Suprapubic skin (tissue), 4 donors: ENCODE measurements around the gene EOGT. TPM values are rescaled to one million over a fixed set of nuclear protein-coding genes. Genes with fewer than 3 reads are reported as not detected.

Source experiments
- DNase-seq, 2 donors: peaks; one replicate each; pipeline ENCODE4 v3.0.0-alpha.2; 2019; ENCODE audit warnings: low spot score in 2 of 2
- H3K27ac ChIP-seq: fragments of 200-600 bp; sonication (generic); one replicate; pipeline ENCODE4 v1.5.1; 2019
- H3K27me3 ChIP-seq: fragments of 200-600 bp; sonication (generic); one replicate; pipeline ENCODE4 v1.5.1; 2019
- H3K36me3 ChIP-seq: fragments of 200-600 bp; sonication (generic); one replicate; pipeline ENCODE4 v1.5.1; 2019
- H3K4me1 ChIP-seq: fragments of 200-600 bp; sonication (generic); one replicate; pipeline ENCODE4 v1.5.1; 2019
- H3K4me3 ChIP-seq: fragments of 200-600 bp; sonication (generic); one replicate; pipeline ENCODE4 v1.5.1; 2019; ENCODE audit warnings: mild to moderate bottlenecking
- H3K9me3 ChIP-seq: fragments of 200-600 bp; sonication (generic); one replicate; pipeline ENCODE4 v1.5.1; 2019
- CTCF ChIP-seq, 2 donors: fragments of 200-600 bp in 1 of 2; fragments of 450-650 bp in 1 of 2; sonication (generic) in 1 of 2; IDR thresholded peaks; one replicate each; pipeline ENCODE4 v1.5.1; 2016 to 2019; ENCODE audit warnings: antibody characterized with exemption in 2 of 2, mild to moderate bottlenecking in 1 of 2, moderate library complexity in 1 of 2
- EP300 ChIP-seq: sonication (generic); formaldehyde crosslinking; IDR thresholded peaks from one replicate; pipeline ENCODE4 v1.6.1; 2017; ENCODE audit warnings: antibody characterized with exemption
- POLR2A ChIP-seq, 2 donors: fragments of 450-650 bp; IDR thresholded peaks; one replicate each; pipeline ENCODE4 v1.6.1; 2017; ENCODE audit warnings: antibody characterized with exemption in 2 of 2, mild to moderate bottlenecking in 2 of 2, moderate library complexity in 2 of 2
- POLR2AphosphoS5 ChIP-seq, 3 donors: sonication (generic); formaldehyde crosslinking; IDR thresholded peaks; one replicate each; pipeline ENCODE4 v1.6.1; 2017; ENCODE audit warnings: antibody characterized with exemption in 3 of 3
- WGBS: methylation state at CpG from one replicate; pipeline ENCODE4 v1.1.5; 2018; 5-methylcytosine and 5-hydroxymethylcytosine counted together
- total RNA-seq, 4 donors: library from RNA; depleted of rRNA; stranded (reverse); fragments of >200 nt; gene quantifications; one replicate each; pipeline ENCODE4 v1.1.0, GENCODE V29; 2016

EOGT gene
- total RNA-seq, 4 donors from 2014 or later, result 15.3 to 27.8 (median 20.9) TPM

- DNase-seq, result no peak
- 68% methylated on average over 3 of the region's 3 CpGs for WGBS
Measured at GRCh38 chr3:68958932-68959331, 54.6 kb downstream of the EOGT start.

GRCh38 chr3:68957895-68958294, 55.6 kb downstream of the EOGT start:
- H3K4me1 ChIP-seq, result no peaks in the 10 kb centered on the region
- H3K27me3 ChIP-seq, result peaks cover 6% of the 10 kb centered on the region
- H3K27ac ChIP-seq, result no peak overlapping the region
- TF ChIP-seq POLR2A (IDR thresholded peaks at IDR 0.05), result no peak
- no peak for TF ChIP-seq CTCF (IDR thresholded peaks at IDR 0.05)
- no peak for TF ChIP-seq POLR2AphosphoS5 (IDR thresholded peaks at IDR 0.05)
- TF ChIP-seq EP300, result no peak
- no peaks in the 10 kb centered on the region for H3K9me3 ChIP-seq
- 82% methylated on average over 3 of the region's 3 CpGs for WGBS
- no peak for DNase-seq
- no peaks in the 10 kb centered on the region for H3K36me3 ChIP-seq
- no peak overlapping the region for H3K4me3 ChIP-seq

More at GRCh38 chr3:68958932-68959331, 54.6 kb downstream of the EOGT start:
- Histone ChIP-seq H3K4me1 (no peaks in the 10 kb centered on the region), H3K9me3 (no peaks in the 10 kb centered on the region), H3K27ac (no peak overlapping the region), H3K27me3 (peaks cover 6% of the 10 kb centered on the region), H3K4me3 (no peak overlapping the region), H3K36me3 (no peaks in the 10 kb centered on the region)
- TF ChIP-seq POLR2AphosphoS5 (IDR thresholded peaks at IDR 0.05) (no peak), CTCF (IDR thresholded peaks at IDR 0.05) (no peak), POLR2A (IDR thresholded peaks at IDR 0.05) (no peak), EP300 (no peak)

GRCh38 chr3:68953816-68954444, 59.6 kb downstream of the EOGT start:
- H3K27ac ChIP-seq, result no peak overlapping the region
- no peaks in the 10 kb centered on the region for H3K9me3 ChIP-seq
- no peak for DNase-seq
- H3K36me3 ChIP-seq, result no peaks in the 10 kb centered on the region
- peaks cover 6% of the 10 kb centered on the region for H3K27me3 ChIP-seq
- H3K4me3 ChIP-seq, result no peak overlapping the region
- H3K4me1 ChIP-seq, result no peaks in the 10 kb centered on the region
- WGBS, result 50% methylated on average over 6 of the region's 6 CpGs
- TF ChIP-seq POLR2AphosphoS5 (IDR thresholded peaks at IDR 0.05) (no peak), POLR2A (IDR thresholded peaks at IDR 0.05) (no peak), CTCF (IDR thresholded peaks at IDR 0.05) (no peak), EP300 (no peak)

- TF ChIP-seq POLR2A (IDR thresholded peaks at IDR 0.05), result no peak
- no peak for TF ChIP-seq EP300
- TF ChIP-seq CTCF (IDR thresholded peaks at IDR 0.05), result no peak
- no peak for TF ChIP-seq POLR2AphosphoS5 (IDR thresholded peaks at IDR 0.05)
- no peaks in the 10 kb centered on the region for H3K9me3 ChIP-seq
- peaks cover 9% of the 10 kb centered on the region for H3K27me3 ChIP-seq
- no peak overlapping the region for H3K4me3 ChIP-seq
- no peak overlapping the region for H3K27ac ChIP-seq
- H3K36me3 ChIP-seq, result no peaks in the 10 kb centered on the region
- WGBS, result 59% methylated on average over 1 of the region's 1 CpG
- no peaks in the 10 kb centered on the region for H3K4me1 ChIP-seq
- DNase-seq, result no peak
Measured at GRCh38 chr3:68945225-68945624, 68.3 kb downstream of the EOGT start.

GRCh38 chr3:68943753-68944500, 69.6 kb downstream of the EOGT start:
- TF ChIP-seq POLR2AphosphoS5 (IDR thresholded peaks at IDR 0.05) (no peak), EP300 (no peak), CTCF (IDR thresholded peaks at IDR 0.05) (no peak), POLR2A (IDR thresholded peaks at IDR 0.05) (no peak)
- DNase-seq, result no peak
- H3K27ac ChIP-seq, result no peak overlapping the region

More at GRCh38 chr3:68943753-68944500, 69.6 kb downstream of the EOGT start:
- 82% methylated on average over 1 of the region's 1 CpG for WGBS
- Histone ChIP-seq H3K4me1 (no peaks in the 10 kb centered on the region), H3K27me3 (peaks cover 9% of the 10 kb centered on the region), H3K9me3 (no peaks in the 10 kb centered on the region), H3K4me3 (no peak overlapping the region), H3K36me3 (no peaks in the 10 kb centered on the region)
